NCI-H446 (cell line): Measurements from ENCODE around the gene NLRP14.

Source experiments
- DNase-seq, 2 experiments: peaks; one replicate each; lab custom pipeline; 2025; lab: John Stamatoyannopoulos, UW

NLRP14 gene

GRCh38 chr11:7056828-7057513 is 36.7 kb downstream of the NLRP14 start:
- no peak for DNase-seq

- no peak for DNase-seq
Measured at GRCh38 chr11:7057641-7058040, 37.4 kb downstream of the NLRP14 start.

- DNase-seq, result no peak
Measured at GRCh38 chr11:7060868-7061267, 40.6 kb downstream of the NLRP14 start.

GRCh38 chr11:7062534-7062933 is 42.3 kb downstream of the NLRP14 start:
- no peak for DNase-seq

- DNase-seq, result no peak
Measured at GRCh38 chr11:7072401-7073028, 52.2 kb downstream of the NLRP14 start.

GRCh38 chr11:7077101-7077500 is 56.8 kb downstream of the NLRP14 start:
- DNase-seq, result no peak

GRCh38 chr11:7079545-7080135 is 59.4 kb downstream of the NLRP14 start:
- DNase-seq, result no peak

- DNase-seq, result no peak
Measured at GRCh38 chr11:7080900-7081299, 60.6 kb downstream of the NLRP14 start.

GRCh38 chr11:7081441-7081840 is 61.2 kb downstream of the NLRP14 start:
- no peak for DNase-seq

- no peak for DNase-seq
Measured at GRCh38 chr11:7088921-7089320, 68.6 kb downstream of the NLRP14 start, which contains the start of gene RBMXL2. Gene RBMXL2, plus strand, starts transcription at chr11:7088998. Its CDS starts 123 bp downstream, at chr11:7089121.

GRCh38 chr11:7089328-7090251 is 69.3 kb downstream of the NLRP14 start:
- DNase-seq, result no peak

GRCh38 chr11:7098235-7098832 is 78.1 kb downstream of the NLRP14 start:
- DNase-seq, result peak; percentile 47 to 63

GRCh38 chr11:7115780-7116179 is 95.5 kb downstream of the NLRP14 start:
- DNase-seq, result no peak

- no peak for DNase-seq
Measured at GRCh38 chr11:7116370-7116769, 96.1 kb downstream of the NLRP14 start.
